Activated T-cell treated with anti-CD3 and anti-CD28 coated beads, Interleukin-2, amount 50 U/mL, for 48 hours (primary cell): ENCODE measurements around the gene SEZ6L.
A peak's percentile ranks its signal among the peaks of the same experiment; 100 is the strongest.

Source experiments
- DNase-seq, 2 experiments: peaks; one replicate each; pipeline ENCODE4 v3.0.0-alpha.2; 2020

The SEZ6L gene

DNA sequence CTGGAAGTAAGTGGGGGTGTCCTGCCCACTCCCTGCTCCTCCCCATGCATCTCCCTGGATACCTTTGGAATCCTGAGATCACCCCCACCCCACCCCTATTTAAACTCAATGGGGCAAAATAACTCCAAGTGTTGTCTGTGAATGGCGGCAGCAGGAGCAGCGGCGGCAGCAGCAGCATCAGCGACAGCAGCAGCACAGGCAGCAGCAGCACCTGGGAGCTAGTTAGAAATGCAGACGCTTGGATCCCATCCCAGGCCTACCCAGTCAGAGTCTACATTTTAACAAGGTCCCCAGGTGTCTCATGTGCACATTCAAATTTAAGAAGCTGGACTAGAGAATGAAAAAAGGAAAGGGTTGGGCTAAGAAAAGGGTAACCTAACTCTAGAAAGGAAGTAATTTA is 82.6 kb downstream of the SEZ6L start:
- no peak for DNase-seq

- DNase-seq, result peak in 1 of 2 experiments; percentile 18
Observed at GRCh38 chr22:26259510-26259909, 90.2 kb downstream of the SEZ6L start.

DNA sequence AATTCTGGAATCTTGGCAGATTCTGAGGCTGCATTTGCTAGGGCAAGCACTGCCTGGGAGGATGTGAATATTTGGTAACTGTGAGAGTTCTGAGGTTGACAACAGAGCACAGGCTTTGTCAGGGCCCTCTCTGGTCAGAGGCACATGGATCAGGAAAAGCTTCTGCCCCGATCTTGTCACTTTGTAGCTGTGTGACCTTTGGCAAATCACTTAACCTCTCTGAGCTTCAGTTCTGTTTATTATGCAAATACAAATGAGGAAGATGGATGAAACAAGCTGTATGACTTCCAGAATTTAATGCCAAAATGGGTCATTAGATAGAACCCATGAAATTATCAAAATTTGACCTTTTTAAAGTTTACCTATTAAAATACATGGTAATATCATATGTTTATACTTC is 94.9 kb downstream of the SEZ6L start:
- no peak for DNase-seq

GRCh38 chr22:26265281-26265680 is 96.0 kb downstream of the SEZ6L start:
- no peak for DNase-seq

DNA sequence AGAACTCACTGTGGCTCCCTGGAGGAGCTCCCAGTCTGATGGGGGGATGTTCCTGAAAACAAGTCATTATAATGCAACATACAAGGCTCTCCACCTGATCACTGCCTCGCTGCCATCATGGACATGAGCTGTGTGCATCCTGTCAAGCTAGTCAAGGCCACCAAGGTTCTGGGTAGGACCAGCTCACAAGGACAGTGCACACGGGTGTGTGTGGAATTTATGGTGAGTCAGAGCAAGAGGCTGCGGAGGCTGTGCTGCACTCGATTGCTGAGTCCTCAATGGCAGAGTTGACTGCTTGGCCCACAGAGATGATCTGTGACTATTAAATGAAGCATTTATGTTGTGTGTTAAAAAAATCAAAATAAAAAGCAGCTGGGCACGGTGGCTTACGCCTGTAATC is 96.6 kb downstream of the SEZ6L start:
- DNase-seq, result no peak

DNA sequence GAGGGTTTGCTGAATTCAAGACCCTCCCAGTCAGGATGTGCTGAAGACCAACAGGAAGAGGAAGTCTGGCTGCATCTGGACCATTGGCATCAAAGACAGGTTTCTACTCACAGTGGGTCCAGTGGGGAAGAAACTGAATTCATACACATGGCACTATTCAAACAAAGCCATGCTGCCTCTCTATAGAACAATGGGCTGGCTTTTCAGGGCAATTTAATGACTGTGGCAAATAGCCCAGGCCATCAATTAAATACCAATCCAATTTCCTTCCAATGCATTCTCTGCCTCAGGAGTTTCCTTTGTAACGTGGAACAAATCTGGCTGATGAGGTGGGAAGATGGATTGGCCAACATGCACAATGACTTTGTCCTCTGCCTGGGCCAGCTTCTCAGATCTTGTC is 98.6 kb downstream of the SEZ6L start:
- DNase-seq, result no peak

- DNase-seq, result no peak
Observed at GRCh38 chr22:26269572-26269971, 100.3 kb downstream of the SEZ6L start.

- DNase-seq, result no peak
Observed at GRCh38 chr22:26271427-26271826, 102.2 kb downstream of the SEZ6L start.

DNA sequence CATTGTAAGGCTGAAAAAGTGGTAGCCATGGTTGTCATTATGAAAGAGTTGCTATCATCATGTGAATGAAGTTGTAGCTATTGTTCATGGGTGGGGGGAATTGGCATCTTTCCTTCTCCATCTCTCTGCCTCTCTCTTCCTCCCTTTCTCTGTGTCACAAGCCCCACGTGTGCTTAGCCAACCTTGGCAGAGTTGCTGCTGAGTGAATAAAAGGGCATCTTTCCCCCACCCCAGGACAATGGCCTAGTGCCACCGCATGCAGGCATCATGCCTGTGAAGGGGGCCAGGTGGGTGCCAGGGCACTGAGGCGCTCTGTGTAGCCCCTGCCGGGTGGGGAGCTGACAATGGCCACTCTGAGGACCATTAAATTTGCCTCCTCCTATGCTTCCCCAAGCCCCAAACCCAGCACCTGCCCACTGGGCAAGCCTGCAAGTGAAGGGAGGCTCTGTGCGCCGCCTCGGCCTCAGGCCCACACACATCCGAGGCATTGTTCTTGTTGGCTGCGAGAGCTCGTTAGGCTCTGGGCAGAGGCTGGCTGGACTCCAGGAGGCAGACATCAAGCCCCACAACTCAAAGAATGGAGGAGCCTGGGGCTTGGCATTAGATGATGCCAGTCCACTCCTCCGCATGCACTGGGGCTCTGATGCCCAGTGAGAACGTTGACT is 103.9 kb downstream of the SEZ6L start:
- no peak for DNase-seq

GRCh38 chr22:26276529-26277160 is 107.4 kb downstream of the SEZ6L start:
- no peak for DNase-seq

DNA sequence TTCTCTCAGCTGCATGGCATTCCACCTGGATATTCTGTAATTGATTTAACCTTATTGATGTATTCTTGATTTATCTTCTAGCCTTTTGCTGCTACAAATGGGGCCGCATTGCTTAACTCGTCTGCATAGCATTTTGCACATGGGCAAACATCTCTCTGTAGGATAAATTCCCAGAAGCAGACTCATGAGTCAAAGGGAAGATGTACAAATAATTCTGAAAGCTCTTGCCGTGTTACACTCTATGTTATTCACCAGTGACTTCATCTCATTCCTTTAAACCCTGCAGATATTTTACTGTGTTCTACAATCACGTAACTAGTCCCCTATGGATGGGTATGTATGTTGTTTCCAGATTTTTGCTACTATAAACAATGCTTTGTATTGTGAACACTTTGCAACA is 112.7 kb downstream of the SEZ6L start:
- DNase-seq, result no peak

GRCh38 chr22:26283330-26283729 is 114.1 kb downstream of the SEZ6L start:
- DNase-seq, result no peak

DNA sequence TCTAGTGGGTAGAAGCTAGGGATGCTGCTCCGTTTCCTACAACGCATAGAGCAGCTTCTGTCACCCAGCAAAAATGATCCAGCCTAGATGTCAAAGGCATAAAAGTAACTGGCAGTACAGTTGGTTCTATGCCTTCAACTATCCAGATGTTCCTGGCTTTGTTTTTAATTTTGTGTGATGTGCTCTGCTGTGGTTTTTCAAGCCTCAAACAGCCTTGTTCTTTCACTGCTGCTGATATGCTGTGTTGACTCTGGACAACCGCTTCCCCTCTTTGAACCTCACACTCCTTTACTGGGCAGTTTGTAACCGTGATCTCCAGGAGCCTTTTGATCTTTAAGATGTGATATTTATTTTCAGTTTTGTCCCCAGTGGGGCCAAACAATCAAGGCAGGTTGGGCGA is 116.4 kb downstream of the SEZ6L start:
- DNase-seq, result no peak

DNA sequence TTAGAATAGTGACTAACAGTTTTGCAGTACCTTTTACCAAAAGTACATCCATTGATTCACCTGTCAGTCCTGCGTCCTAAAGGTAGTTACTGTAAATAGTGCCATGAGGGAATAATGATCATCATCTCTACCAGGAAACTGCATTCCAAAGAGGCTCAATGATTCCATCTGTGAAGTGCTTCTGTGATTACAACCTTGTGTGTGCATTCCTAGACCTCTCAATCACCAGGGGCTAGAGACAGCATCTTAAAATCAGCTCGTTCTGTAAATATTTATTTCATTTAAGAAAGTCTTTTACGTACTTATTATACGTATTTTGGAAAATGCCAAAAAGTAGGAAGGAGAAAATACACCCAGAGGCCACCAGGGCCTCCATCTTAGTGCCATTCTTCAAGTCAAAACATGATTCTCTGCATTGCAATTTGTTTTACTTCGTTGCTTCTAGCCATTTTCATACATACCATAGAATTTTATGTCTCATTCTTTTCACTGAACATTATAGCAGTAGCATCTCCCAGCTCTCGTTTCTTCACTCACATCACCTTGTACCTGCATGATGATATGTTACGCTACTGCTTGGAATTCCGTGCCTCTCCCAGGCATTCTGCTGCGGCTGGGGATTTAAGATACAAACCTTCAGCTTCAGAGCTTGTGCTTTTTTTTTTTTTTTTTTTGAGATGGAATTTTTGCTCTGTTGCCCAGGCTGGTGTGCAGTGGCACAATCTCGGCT is 117.0 kb downstream of the SEZ6L start:
- DNase-seq, result no peak

DNA sequence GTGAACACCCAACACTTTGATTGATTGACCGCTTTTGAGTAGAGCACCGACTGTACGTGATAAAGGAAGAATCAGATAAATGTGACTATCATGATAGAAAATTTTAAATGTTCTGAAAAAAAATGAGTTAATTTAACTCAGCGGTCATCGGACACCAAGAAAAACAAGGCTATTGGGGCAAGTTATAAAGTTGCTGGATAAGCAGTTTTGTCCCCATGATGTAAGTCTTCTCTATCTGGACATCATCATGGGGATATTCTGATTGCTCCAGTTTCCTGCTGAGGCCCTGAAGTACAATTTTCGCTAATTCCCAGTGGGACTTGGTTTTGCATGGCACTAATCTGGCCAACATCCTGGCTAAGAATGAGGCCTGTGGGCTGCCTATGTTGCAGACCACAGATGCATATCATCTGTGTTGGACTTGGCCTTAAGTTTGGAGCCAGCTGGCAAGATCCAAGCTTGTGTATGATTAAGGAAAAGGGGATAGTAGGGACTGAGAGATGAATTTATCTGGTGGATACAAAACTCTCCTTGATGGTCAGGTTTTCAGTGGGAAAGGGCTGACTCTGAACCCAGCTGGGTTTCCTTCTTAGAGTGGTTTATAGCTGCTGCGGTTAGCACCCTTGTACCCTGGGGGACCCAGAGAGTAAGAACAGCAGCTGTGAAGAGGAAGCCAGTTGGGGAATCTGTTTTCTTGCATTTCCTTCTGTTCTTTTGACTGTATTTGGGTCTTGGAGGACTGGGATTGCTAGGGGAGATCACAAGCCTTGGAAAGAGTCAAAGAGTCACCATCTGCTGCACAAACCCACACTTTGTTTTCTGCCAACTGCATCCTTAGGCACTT is 118.3 kb downstream of the SEZ6L start:
- no peak for DNase-seq

DNA sequence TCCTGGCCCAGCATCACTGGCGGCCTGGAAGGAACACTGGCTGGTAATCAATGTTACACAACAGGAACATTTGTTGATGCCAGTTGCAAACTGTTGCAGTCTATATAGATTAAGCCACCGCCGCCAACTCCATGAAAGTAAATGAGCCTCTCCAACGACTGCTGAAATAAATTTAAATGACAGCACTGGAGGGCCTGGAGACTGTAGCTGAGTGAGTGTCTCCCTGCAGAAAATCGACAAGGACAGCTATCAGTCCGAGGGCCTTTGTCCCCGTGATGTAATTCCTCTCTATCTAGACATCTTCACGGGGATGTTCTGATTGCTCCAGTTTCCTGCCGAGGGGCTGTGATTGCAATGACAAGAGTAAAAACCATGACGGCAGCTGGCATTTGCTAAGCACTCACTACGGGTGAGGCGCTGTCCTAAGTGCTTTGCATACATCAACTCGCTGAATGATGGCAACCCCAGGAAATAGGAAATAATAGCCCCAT is 120.4 kb downstream of the SEZ6L start:
- DNase-seq, result no peak

DNA sequence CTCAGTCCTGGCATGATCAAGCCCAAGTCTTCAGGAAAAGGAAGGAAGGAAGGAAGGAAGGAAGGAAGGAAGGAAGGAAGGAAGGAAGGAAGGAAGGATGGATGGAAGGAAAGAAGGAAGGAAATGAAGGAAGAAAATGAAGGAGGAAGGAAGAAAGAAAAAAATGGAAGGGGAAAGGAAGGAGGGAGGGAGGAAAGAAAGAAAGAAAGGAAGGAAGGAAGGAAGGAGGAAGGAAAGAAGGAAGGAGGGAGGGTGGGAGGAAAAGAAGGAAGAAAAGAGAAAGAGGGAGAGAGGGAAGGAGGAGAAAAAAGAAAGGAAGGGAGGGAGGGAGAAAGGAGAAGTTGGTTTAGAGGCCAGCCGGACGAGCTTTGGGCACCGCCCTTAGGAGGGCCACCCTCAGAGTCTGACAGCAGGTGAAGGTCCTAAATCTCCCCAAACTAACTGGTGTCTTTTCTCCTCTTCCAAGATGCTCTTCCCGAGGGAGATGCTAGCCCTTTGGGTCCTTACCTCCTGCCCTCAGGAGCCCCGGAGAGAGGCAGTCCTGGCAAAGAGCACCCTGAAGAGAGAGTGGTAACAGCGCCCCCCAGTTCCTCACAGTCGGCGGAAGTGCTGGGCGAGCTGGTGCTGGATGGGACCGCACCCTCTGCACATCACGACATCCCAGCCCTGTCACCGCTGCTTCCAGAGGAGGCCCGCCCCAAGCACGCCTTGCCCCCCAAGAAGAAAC is 122.8 kb downstream of the SEZ6L start:
- no peak for DNase-seq

DNA sequence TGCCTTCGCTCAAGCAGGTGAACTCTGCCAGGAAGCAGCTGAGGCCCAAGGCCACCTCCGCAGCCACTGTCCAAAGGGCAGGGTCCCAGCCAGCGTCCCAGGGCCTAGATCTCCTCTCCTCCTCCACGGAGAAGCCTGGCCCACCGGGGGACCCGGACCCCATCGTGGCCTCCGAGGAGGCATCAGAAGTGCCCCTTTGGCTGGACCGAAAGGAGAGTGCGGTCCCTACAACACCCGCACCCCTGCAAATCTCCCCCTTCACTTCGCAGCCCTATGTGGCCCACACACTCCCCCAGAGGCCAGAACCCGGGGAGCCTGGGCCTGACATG is 123.4 kb downstream of the SEZ6L start:
- no peak for DNase-seq

GRCh38 chr22:26295563-26296126 is 126.4 kb downstream of the SEZ6L start:
- DNase-seq, result no peak

- no peak for DNase-seq
Observed at GRCh38 chr22:26298605-26299310, 129.5 kb downstream of the SEZ6L start.

GRCh38 chr22:26302726-26303125 is 133.5 kb downstream of the SEZ6L start:
- no peak for DNase-seq

GRCh38 chr22:26303475-26303874 is 134.2 kb downstream of the SEZ6L start:
- no peak for DNase-seq
